Fibroblast of lung (primary cell): ENCODE results near the gene BOD1L2. TPM values are rescaled to one million over a fixed set of nuclear protein-coding genes. Genes with fewer than 3 reads are reported as not detected.

ENCODE experiments used
- DNase-seq, 2 donors: peaks; one replicate each; pipeline versions ENCODE4 v3.0.0 to v3.0.0-alpha.2; 2010; ENCODE audit warnings: low read depth in 2 of 2
- H2AFZ ChIP-seq: 2 replicates; pipeline ENCODE4 v1.5.1; 2012; ENCODE audit warnings: low read length, control low read depth, inconsistent platforms
- H3K27ac ChIP-seq: 2 replicates; pipeline ENCODE4 v1.5.1; 2011; ENCODE audit warnings: low read length, control low read depth; ENCODE audit not compliant: insufficient read depth
- H3K27me3 ChIP-seq: 2 replicates; pipeline ENCODE4 v1.5.1; 2011; ENCODE audit warnings: mild to moderate bottlenecking, low read length; ENCODE audit not compliant: control insufficient read depth, insufficient read depth
- H3K36me3 ChIP-seq: 2 replicates; pipeline ENCODE4 v1.5.1; 2011; ENCODE audit warnings: low read length; ENCODE audit not compliant: control insufficient read depth, insufficient read depth
- H3K4me1 ChIP-seq: 2 replicates; pipeline ENCODE4 v1.5.1; 2011; ENCODE audit warnings: low read length; ENCODE audit not compliant: control insufficient read depth, insufficient read depth; ENCODE audit errors: extremely low read depth
- H3K4me2 ChIP-seq: 2 replicates; pipeline ENCODE4 v1.5.1; 2011; ENCODE audit warnings: low read length, control low read depth; ENCODE audit not compliant: insufficient read depth; ENCODE audit errors: extremely low read depth
- H3K4me3 ChIP-seq, 4 experiments: fragments of 200-600 bp in 1 of 4; sonication (generic) in 1 of 4; replicated peaks in 1 of 4; 2 replicates each; pipeline ENCODE4 v1.5.1; 2011 to 2016; ENCODE audit warnings: low read length in 4 of 4, low read depth in 3 of 4, mild to moderate bottlenecking in 3 of 4, control low read depth in 2 of 4, inconsistent platforms in 1 of 4, mixed read lengths in 1 of 4; ENCODE audit not compliant: insufficient read depth in 1 of 4; ENCODE audit errors: control extremely low read depth in 1 of 4
- H3K79me2 ChIP-seq: 2 replicates; pipeline ENCODE4 v1.5.1; 2012; ENCODE audit warnings: mild to moderate bottlenecking, low read length, inconsistent platforms; ENCODE audit not compliant: control insufficient read depth, insufficient read depth
- H3K9ac ChIP-seq: 2 replicates; pipeline ENCODE4 v1.5.1; 2011; ENCODE audit warnings: mild to moderate bottlenecking, low read length, control low read depth; ENCODE audit not compliant: insufficient read depth
- H3K9me3 ChIP-seq: 2 replicates; pipeline ENCODE4 v1.5.1; 2012; ENCODE audit warnings: low read depth, low read length; ENCODE audit not compliant: control insufficient read depth, insufficient read depth
- H4K20me1 ChIP-seq: 2 replicates; pipeline ENCODE4 v1.5.1; 2011; ENCODE audit warnings: low read length; ENCODE audit not compliant: control insufficient read depth, insufficient read depth; ENCODE audit errors: extremely low read depth
- CTCF ChIP-seq, 2 donors: IDR thresholded peaks in 1 of 2; conservative IDR thresholded peaks in 1 of 2; 1 replicate in 1 of 2; 2 replicates in 1 of 2; pipeline ENCODE4 v1.5.1; 2011 to 2012; ENCODE audit warnings: low read length in 2 of 2, control low read depth in 1 of 2, inconsistent platforms in 1 of 2, low read depth in 1 of 2, mild to moderate bottlenecking in 1 of 2
- EZH2 ChIP-seq: IDR thresholded peaks from 2 replicates; pipeline ENCODE4 v1.5.1; 2012; ENCODE audit warnings: low read length, control low read depth, mild to moderate bottlenecking; ENCODE audit errors: missing control alignments
- polyA plus RNA-seq, 2 donors: library from polyadenylated mRNA; depleted of rRNA in 1 of 2; stranded (reverse) in 1 of 2; unstranded in 1 of 2; fragments of >200 nt; gene quantifications; 2 replicates each; pipeline ENCODE4 v1.2.1, GENCODE V29; 2011 to 2012; ENCODE audit warnings: missing spikeins in 1 of 2
- total RNA-seq: library from RNA; depleted of rRNA; stranded (reverse); fragments of >200 nt; gene quantifications from 2 replicates; pipeline ENCODE4 v1.2.1, GENCODE V29; 2014

Gene BOD1L2
- total and polyA plus RNA-seq, 2 donors (not counting 1 experiment from before 2014, with no cell fraction given): not detected

GRCh38 chr18:57197261-57197660 is 50.4 kb downstream of the BOD1L2 start:
- Histone ChIP-seq H3K4me2 (no peak overlapping the region), H3K9ac (no peak overlapping the region), H3K4me1 (no peaks in the 10 kb centered on the region), H3K9me3 (no peaks in the 10 kb centered on the region), H3K36me3 (no peaks in the 10 kb centered on the region), H3K79me2 (no peaks in the 10 kb centered on the region), H3K4me3 (no peak overlapping the region), H3K27me3 (no peaks in the 10 kb centered on the region), H4K20me1 (no peaks in the 10 kb centered on the region), H2AFZ (no peak overlapping the region), H3K27ac (no peak overlapping the region)
- TF ChIP-seq EZH2 (no peak), CTCF (conservative IDR thresholded peaks at IDR 0.05 in 1 of 2, IDR thresholded peaks at IDR 0.05 in 1 of 2; ENCODE audit: low read depth in 1 of 2, low read length in 2 of 2) (no peak)
- no peak for DNase-seq

GRCh38 chr18:57198073-57198472 is 51.2 kb downstream of the BOD1L2 start:
- H2AFZ ChIP-seq: no peak overlapping the region
- no peaks in the 10 kb centered on the region for H3K9me3 ChIP-seq
- no peak overlapping the region for H3K9ac ChIP-seq
- H3K36me3 ChIP-seq: no peaks in the 10 kb centered on the region
- H3K4me1 ChIP-seq: no peaks in the 10 kb centered on the region
- no peak overlapping the region for H3K4me3 ChIP-seq
- TF ChIP-seq CTCF (conservative IDR thresholded peaks at IDR 0.05 in 1 of 2, IDR thresholded peaks at IDR 0.05 in 1 of 2; ENCODE audit: low read depth in 1 of 2, low read length in 2 of 2) (no peak), EZH2 (no peak)
- no peaks in the 10 kb centered on the region for H3K27me3 ChIP-seq
- H4K20me1 ChIP-seq: no peaks in the 10 kb centered on the region
- no peak overlapping the region for H3K4me2 ChIP-seq
- no peak for DNase-seq
- no peaks in the 10 kb centered on the region for H3K79me2 ChIP-seq
- H3K27ac ChIP-seq: no peak overlapping the region

Other genes with a start within 250 kb of the BOD1L2 start
- not detected in 2 replicates for gene ST8SIA3, start 205.5 kb downstream of the BOD1L2 start, total RNA-seq
- gene ST8SIA3, start 205.5 kb downstream of the BOD1L2 start, polyA plus RNA-seq: not detected in 2 replicates